Neural crest cell (in vitro differentiated cells): ENCODE results near the gene MESD. TPM values are rescaled to one million over a fixed set of nuclear protein-coding genes. Genes with fewer than 3 reads are reported as not detected.

Experiments used
- DNase-seq: peaks from one replicate; pipeline ENCODE4 v3.0.0; 2021; ENCODE audit warnings: low read depth, mixed read lengths, low spot score
- H3K27ac Mint-ChIP-seq: one replicate; pipeline ENCODE4 v1.8.0; 2021; ENCODE audit warnings: mild to moderate bottlenecking, mixed read lengths; ENCODE audit not compliant: unreplicated experiment
- H3K27me3 Mint-ChIP-seq: 2 replicates; pipeline ENCODE4 v1.8.0; 2021; ENCODE audit warnings: low read depth, mild to moderate bottlenecking, mixed read lengths
- H3K36me3 Mint-ChIP-seq: 2 replicates; pipeline ENCODE4 v1.8.0; 2021; ENCODE audit warnings: low read depth, mild to moderate bottlenecking, mixed read lengths
- H3K4me1 Mint-ChIP-seq: 2 replicates; pipeline ENCODE4 v1.8.0; 2021; ENCODE audit warnings: mixed read lengths
- H3K4me3 Mint-ChIP-seq: one replicate; pipeline ENCODE4 v1.8.0; 2021; ENCODE audit warnings: mild to moderate bottlenecking, mixed read lengths
- H3K9me3 Mint-ChIP-seq: 2 replicates; pipeline ENCODE4 v1.8.0; 2021; ENCODE audit warnings: mixed read lengths
- total RNA-seq: library from RNA; stranded (reverse); gene quantifications from 2 replicates; pipeline ENCODE4 v1.2.1, GENCODE V29; 2021
- TF ChIP-seq, protein P1 (sequence below): fragments of 200-600 bp; sonication (generic); conservative IDR thresholded peaks from 2 replicates; pipeline ENCODE4 v1.5.0; 2021; ENCODE audit warnings: antibody characterized with exemption, mild to moderate bottlenecking

The MESD gene
- total RNA-seq, 1 donor from 2014 or later: 30.7 TPM

DNA sequence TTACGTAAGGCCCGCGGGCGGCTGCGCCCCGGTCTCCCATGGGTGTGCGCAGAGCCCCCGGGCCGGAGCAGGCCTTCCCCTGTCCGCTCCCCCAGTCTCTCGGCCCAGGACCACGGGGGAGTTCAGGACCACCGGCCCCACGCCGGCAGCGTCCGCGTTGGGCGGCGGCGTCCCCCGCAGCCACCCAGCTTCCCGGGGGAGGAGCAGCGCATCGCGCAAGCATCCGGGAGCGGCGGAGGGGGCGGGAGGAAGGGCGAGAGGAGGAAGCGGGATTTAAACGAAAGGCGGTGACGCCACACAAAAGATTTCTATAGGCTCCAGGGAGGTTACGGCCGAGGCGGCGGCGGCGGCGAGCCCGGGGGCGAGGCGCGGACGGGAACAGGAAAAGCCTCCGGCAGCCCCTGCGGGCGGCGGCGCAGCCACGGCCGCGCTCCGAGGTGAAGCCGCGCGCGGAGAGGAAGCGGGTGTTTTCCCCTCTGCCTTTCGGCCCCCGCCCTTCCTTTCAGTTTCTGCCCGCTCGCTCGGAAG is 11.1 kb upstream of the MESD start, which contains the start of gene TLNRD1:
TLNRD1 (plus strand) TSS at position 300 of the 528 bp plus-strand sequence. CDS start 1,349 bp downstream, outside the sequence.
- DNase-seq: peak; percentile 77
- TF ChIP-seq, protein P1, sequence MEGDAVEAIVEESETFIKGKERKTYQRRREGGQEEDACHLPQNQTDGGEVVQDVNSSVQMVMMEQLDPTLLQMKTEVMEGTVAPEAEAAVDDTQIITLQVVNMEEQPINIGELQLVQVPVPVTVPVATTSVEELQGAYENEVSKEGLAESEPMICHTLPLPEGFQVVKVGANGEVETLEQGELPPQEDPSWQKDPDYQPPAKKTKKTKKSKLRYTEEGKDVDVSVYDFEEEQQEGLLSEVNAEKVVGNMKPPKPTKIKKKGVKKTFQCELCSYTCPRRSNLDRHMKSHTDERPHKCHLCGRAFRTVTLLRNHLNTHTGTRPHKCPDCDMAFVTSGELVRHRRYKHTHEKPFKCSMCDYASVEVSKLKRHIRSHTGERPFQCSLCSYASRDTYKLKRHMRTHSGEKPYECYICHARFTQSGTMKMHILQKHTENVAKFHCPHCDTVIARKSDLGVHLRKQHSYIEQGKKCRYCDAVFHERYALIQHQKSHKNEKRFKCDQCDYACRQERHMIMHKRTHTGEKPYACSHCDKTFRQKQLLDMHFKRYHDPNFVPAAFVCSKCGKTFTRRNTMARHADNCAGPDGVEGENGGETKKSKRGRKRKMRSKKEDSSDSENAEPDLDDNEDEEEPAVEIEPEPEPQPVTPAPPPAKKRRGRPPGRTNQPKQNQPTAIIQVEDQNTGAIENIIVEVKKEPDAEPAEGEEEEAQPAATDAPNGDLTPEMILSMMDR: no peak
- H3K9me3 Mint-ChIP-seq: peaks cover 2% of the 10 kb centered on the region
- H3K4me1 Mint-ChIP-seq: peaks cover 32% of the 10 kb centered on the region
- no peaks in the 10 kb centered on the region for H3K27me3 Mint-ChIP-seq
- peak within 1 kb of the TSS; percentile 97 for H3K4me3 Mint-ChIP-seq
- H3K27ac Mint-ChIP-seq: peak within 1 kb of the TSS; percentile 97
- peaks cover 9% of the 10 kb centered on the region for H3K36me3 Mint-ChIP-seq

DNA sequence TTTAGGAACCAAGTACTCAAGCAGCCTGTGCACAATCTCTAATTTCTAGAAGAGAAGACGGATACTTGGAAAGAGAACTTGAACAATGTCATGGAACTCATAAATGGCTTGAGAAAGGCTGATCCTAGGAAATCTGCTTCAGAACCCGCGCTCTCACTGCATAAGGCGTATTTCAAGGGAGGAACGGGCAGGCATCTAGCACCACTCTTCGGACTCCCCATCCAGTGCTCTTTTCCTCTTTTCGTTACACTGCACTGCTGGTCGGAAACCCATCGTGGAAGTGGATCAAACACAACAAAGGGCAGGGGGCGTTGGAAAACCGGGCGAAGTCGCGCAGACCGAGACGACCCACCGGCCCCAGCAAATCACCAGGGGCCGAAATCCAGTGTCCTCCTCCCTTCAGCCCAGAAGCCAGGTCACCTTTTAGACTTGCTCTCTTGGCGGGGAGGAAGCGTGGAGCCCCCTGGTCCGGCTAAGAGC is 10.6 kb upstream of the MESD start:
- Mint-ChIP-seq H3K27ac (peak overlapping the region; percentile 97), H3K27me3 (no peaks in the 10 kb centered on the region), H3K4me1 (peaks cover 27% of the 10 kb centered on the region), H3K4me3 (peak overlapping the region; percentile 97), H3K9me3 (peaks cover 2% of the 10 kb centered on the region), H3K36me3 (peaks cover 9% of the 10 kb centered on the region)
- no peak for DNase-seq
- TF ChIP-seq, protein P1: no peak

DNA sequence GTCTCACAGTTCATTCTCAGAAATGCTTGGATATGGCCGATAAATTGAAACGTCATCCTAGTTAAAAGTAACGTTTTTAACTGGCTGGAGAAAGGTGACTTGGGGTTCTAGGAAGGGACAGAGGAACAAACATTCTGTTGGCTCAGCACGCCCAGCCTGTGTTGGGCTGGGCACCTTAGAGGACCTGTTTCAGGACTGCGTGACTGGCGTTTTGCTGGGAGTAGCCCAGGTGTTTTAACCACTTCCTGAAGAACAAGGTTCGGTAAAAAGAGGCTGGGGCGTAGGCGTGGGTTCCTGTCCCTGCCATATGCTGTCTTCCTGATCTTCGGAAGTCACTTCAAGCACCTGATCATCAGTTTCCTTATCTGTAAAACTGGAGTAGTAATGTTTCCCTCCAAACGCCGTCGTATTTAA is 10.0 kb upstream of the MESD start:
- Mint-ChIP-seq H3K4me1 (peaks cover 22% of the 10 kb centered on the region), H3K27me3 (no peaks in the 10 kb centered on the region), H3K4me3 (peak overlapping the region; percentile 97), H3K9me3 (peaks cover 2% of the 10 kb centered on the region), H3K36me3 (peaks cover 8% of the 10 kb centered on the region), H3K27ac (no peak overlapping the region)
- DNase-seq: no peak
- TF ChIP-seq, protein P1: no peak

DNA sequence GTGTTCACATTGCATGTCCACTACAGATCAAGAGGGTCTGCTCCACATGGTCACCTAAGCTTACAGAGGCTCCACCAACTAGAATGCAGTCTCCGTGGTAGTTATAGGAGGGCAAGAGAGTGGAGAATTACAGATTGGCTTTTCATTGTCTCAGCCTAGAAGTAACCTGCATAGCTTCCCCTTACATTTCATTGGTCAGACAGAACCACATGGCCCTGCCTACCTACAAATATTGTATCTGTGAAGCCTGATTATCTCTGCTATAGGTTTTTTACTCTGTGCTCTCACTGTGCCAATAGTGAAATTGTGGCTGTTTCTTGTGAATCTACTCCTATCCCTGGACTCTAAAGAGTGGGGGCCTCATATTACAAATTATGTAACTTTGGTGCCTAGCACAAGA is 8.6 kb upstream of the MESD start:
- Mint-ChIP-seq H3K4me1 (peaks cover 8% of the 10 kb centered on the region), H3K27ac (no peak overlapping the region), H3K27me3 (no peaks in the 10 kb centered on the region), H3K4me3 (peak overlapping the region; percentile 56), H3K9me3 (peaks cover 2% of the 10 kb centered on the region), H3K36me3 (peaks cover under 1% of the 10 kb centered on the region)
- no peak for DNase-seq
- TF ChIP-seq, protein P1: no peak

DNA sequence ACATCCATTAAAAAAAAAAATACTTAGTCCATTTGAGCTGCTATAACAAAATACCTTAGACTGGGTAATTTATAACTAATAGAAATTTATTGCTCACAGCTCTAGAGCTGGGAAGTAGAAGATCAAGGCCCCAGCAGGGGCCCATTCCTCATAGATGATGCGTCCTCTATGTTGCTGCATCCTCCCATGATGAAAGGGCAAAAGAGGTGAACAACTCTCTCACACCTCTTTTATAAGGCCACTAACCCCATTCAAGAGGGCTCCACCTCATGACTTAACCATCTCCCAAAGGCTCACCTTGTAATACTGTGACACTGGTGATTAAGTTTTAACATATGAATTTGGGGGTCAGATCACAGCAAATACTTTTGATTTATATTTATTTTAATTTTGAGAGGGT is 8.1 kb upstream of the MESD start:
- Mint-ChIP-seq H3K4me1 (peaks cover 7% of the 10 kb centered on the region), H3K9me3 (peaks cover 2% of the 10 kb centered on the region), H3K36me3 (no peaks in the 10 kb centered on the region), H3K4me3 (peak overlapping the region; percentile 56), H3K27ac (no peak overlapping the region), H3K27me3 (no peaks in the 10 kb centered on the region)
- TF ChIP-seq, protein P1: no peak
- DNase-seq: no peak
